ENCODE data around the gene CAPN1. TPM values are rescaled to one million over a fixed set of nuclear protein-coding genes. Genes with fewer than 3 reads are reported as not detected.
A peak's percentile ranks its signal among the peaks of the same experiment; 100 is the strongest.

The CAPN1 gene
- total and polyA plus RNA-seq, 2 of the 4 experiments (the other 2 are of a cell fraction) = 110 to 182 TPM

- H2BK15ac ChIP-seq (ENCODE audit: low read depth, low read length) = no peak overlapping the region
- peak; percentile 86 for DNase-seq
- 0 out of 2 replicates have a peak, but pooled peaks have one; percentile 14 for TF ChIP-seq BHLHE40 (IDR thresholded peaks at IDR 0.05; ENCODE audit: low read depth, low read length)
- no peak for TF ChIP-seq CEBPB (IDR thresholded peaks at IDR 0.05; ENCODE audit: low read depth, low read length)
- H3K23ac ChIP-seq (ENCODE audit: low read depth, low read length) = no peak overlapping the region
- H3K9me3 ChIP-seq (ENCODE audit: control insufficient read depth, insufficient read depth, low read length) = peaks cover 3% of the 10 kb centered on the region; the same call in 1 of the 2 replicates
- no peak overlapping the region for H3K14ac ChIP-seq (replicated peaks; ENCODE audit: low read depth, low read length)
- no peaks in the 10 kb centered on the region for H4K20me1 ChIP-seq (ENCODE audit: insufficient read depth, low read length)
- H3K79me1 ChIP-seq (ENCODE audit: low read depth in 1 of 2, low read length in 2 of 2) = no peaks in the 10 kb centered on the region
- H2AK9ac ChIP-seq (replicated peaks; ENCODE audit: low read depth, low read length, poor library complexity) = peak overlapping the region; percentile 4
- H2AFZ ChIP-seq (replicated peaks; ENCODE audit: low read length, poor library complexity) = peak overlapping the region; percentile 84
- dilution Hi-C loops (cut with HindIII; ENCODE audit: low sequenced_read_pairs, unreplicated experiment) (no loop called here), in situ Hi-C loops (cut with MboI; ENCODE audit: low sequenced_read_pairs) (no loop called here), intact Hi-C loops (cut with micrococcal nuclease) (no loop called here)
- no peak overlapping the region for H2BK5ac ChIP-seq (ENCODE audit: low read depth, low read length, poor library complexity, severe bottlenecking)
- H3K27me3 ChIP-seq (ENCODE audit: control insufficient read depth, insufficient read depth, low read length) = peaks cover 4% of the 10 kb centered on the region; the same call in 1 of the 2 replicates
- no peak overlapping the region for H3K4me3 ChIP-seq (ENCODE audit: insufficient read depth, low read depth, low read length)
- no peak overlapping the region for H3K9ac ChIP-seq (ENCODE audit: low read depth, low read length)
- H3K9me1 ChIP-seq (ENCODE audit: insufficient read depth, low read length) = no peaks in the 10 kb centered on the region
- peak overlapping the region; percentile 27; the same call in 1 of the 2 replicates for H4K91ac ChIP-seq (ENCODE audit: insufficient read depth, low read depth, low read length)
- POLR2A ChIA-PET (ENCODE audit: unreplicated experiment) = no interaction called here
- H3K4me1 ChIP-seq (ENCODE audit: control insufficient read depth, insufficient read depth, low read length) = peaks cover 2% of the 10 kb centered on the region
- no peak overlapping the region for H4K5ac ChIP-seq (ENCODE audit: low read depth, low read length)
- peak overlapping the region; percentile 9; the same call in 1 of the 2 replicates for H3K4ac ChIP-seq (ENCODE audit: low read depth, low read length)
- H3K18ac ChIP-seq (ENCODE audit: low read depth, low read length) = no peak overlapping the region
- H3K56ac ChIP-seq (ENCODE audit: extremely low read depth, insufficient read depth, low read length) = no peak overlapping the region
- CTCF ChIA-PET = no interaction called here
- H2BK20ac ChIP-seq (ENCODE audit: low read depth, low read length) = no peak overlapping the region
- BruUV-seq (replicated peaks) = no TSS peak
- H4K8ac ChIP-seq (ENCODE audit: low read depth in 2 of 2, low read length in 2 of 2) = no peak overlapping the region; a peak in 1 of 4 replicates
- no peak overlapping the region; the same call in 1 of the 2 replicates for H2AK5ac ChIP-seq (ENCODE audit: low read depth, low read length)
- 0% methylated on average over 4 of the region's 12 CpGs; no CpG with 5 or more reads in 1 of the 2 experiments for whole genome bisulfite sequencing, 2 experiments (ENCODE audit: extremely low coverage in 2 of 2, insufficient read length in 1 of 2)
- ATAC-seq (ENCODE audit: low read depth) = peak; percentile 95
- no peaks in the 10 kb centered on the region for H3K36me3 ChIP-seq (ENCODE audit: control insufficient read depth, insufficient read depth, low read length)
- no peak overlapping the region for H2BK120ac ChIP-seq (ENCODE audit: low read depth, low read length)
- 0 out of 2 replicates have a peak overlapping the region, but pooled peaks have one; percentile 13 for H3K4me2 ChIP-seq (ENCODE audit: low read depth, low read length)
- H3K27ac ChIP-seq (ENCODE audit: insufficient read depth, low read length) = no peak overlapping the region
These were observed 31.0 kb upstream of the CAPN1 start for GRCh38 chr11:65150509-65151299.
